CD8-positive, alpha-beta memory T cell (primary cell): ENCODE results near the gene CFAP410. TPM values are rescaled to one million over a fixed set of nuclear protein-coding genes. Genes with fewer than 3 reads are reported as not detected.
A peak's percentile ranks its signal among the peaks of the same experiment; 100 is the strongest.

Experiments used
- CTCF ChIA-PET: fragments of 350-600 bp; sonication (Branson Sonifier 250); formaldehyde crosslinking; loops from one replicate; lab custom pipeline; 2021; ENCODE audit warnings: antibody characterized with exemption; lab: Charles Lee
- POLR2A ChIA-PET: fragments of 350-600 bp; sonication (Branson Sonifier 250); formaldehyde crosslinking; loops from one replicate; lab custom pipeline; 2021; ENCODE audit warnings: antibody characterized with exemption; lab: Charles Lee
- DNase-seq, 5 donors: peaks; one replicate each; pipeline versions ENCODE4 v3.0.0 to v3.0.0-alpha.2; 2020 to 2022; ENCODE audit warnings: mixed read lengths in 1 of 5
- H3K27ac ChIP-seq: one replicate; pipeline ENCODE4 v1.7.0; 2013; ENCODE audit warnings: low read depth, mild to moderate bottlenecking, low read length, moderate library complexity
- H3K27me3 ChIP-seq: 2 replicates; pipeline ENCODE4 v1.7.0; 2013; ENCODE audit warnings: low read length, mild to moderate bottlenecking; ENCODE audit not compliant: insufficient read depth, poor library complexity, severe bottlenecking
- H3K36me3 ChIP-seq: 2 replicates; pipeline ENCODE4 v1.7.0; 2013; ENCODE audit warnings: mild to moderate bottlenecking, low read length, moderate library complexity; ENCODE audit not compliant: insufficient read depth
- H3K4me1 ChIP-seq: 2 replicates; pipeline ENCODE4 v1.7.0; 2013; ENCODE audit warnings: mild to moderate bottlenecking, low read length, moderate library complexity; ENCODE audit not compliant: insufficient read depth
- H3K4me3 ChIP-seq: 2 replicates; pipeline ENCODE4 v1.7.0; 2013; ENCODE audit warnings: mild to moderate bottlenecking, low read length
- H3K9me3 ChIP-seq: 2 replicates; pipeline ENCODE4 v1.7.0; 2013; ENCODE audit warnings: mild to moderate bottlenecking, low read length
- H3K27ac Mint-ChIP-seq, 8 donors: one replicate each; pipeline ENCODE4 v1.8.0; 2020 to 2021; ENCODE audit warnings: mixed read lengths in 8 of 8, mild to moderate bottlenecking in 6 of 8, inconsistent platforms in 3 of 8, moderate library complexity in 3 of 8
- H3K27me3 Mint-ChIP-seq, 2 donors: one replicate each; pipeline ENCODE4 v1.8.0; 2020 to 2021; ENCODE audit warnings: mixed read lengths in 2 of 2, mild to moderate bottlenecking in 1 of 2, moderate library complexity in 1 of 2
- H3K36me3 Mint-ChIP-seq, 3 donors: one replicate each; pipeline ENCODE4 v1.8.0; 2020 to 2021; ENCODE audit warnings: mixed read lengths in 3 of 3, inconsistent platforms in 1 of 3, mild to moderate bottlenecking in 1 of 3
- H3K4me1 Mint-ChIP-seq, 3 donors: one replicate each; pipeline ENCODE4 v1.8.0; 2020 to 2021; ENCODE audit warnings: mixed read lengths in 3 of 3, inconsistent platforms in 1 of 3, mild to moderate bottlenecking in 1 of 3
- H3K4me3 Mint-ChIP-seq, 7 donors: one replicate each; pipeline ENCODE4 v1.8.0; 2020 to 2021; ENCODE audit warnings: mixed read lengths in 7 of 7, mild to moderate bottlenecking in 6 of 7, moderate library complexity in 4 of 7, inconsistent platforms in 2 of 7
- H3K9me3 Mint-ChIP-seq, 5 donors: one replicate each; pipeline ENCODE4 v1.8.0; 2020 to 2022; ENCODE audit warnings: mixed read lengths in 5 of 5, mild to moderate bottlenecking in 3 of 5, moderate library complexity in 2 of 5, inconsistent platforms in 1 of 5
- polyA plus RNA-seq: library from polyadenylated mRNA; unstranded; fragments of 300-500 nt; fragmentation: Illumina TruSeq; gene quantifications from one replicate; pipeline ENCODE4 v1.2.3, GENCODE V29; 2021
- total RNA-seq, 2 experiments: library from RNA; stranded (reverse); gene quantifications; one replicate each; pipeline ENCODE4 v1.2.3, GENCODE V29; 2021

CFAP410 gene
- total and polyA plus RNA-seq, 3 experiments from 2014 or later, result 17.6 to 36.4 (median 19.2) TPM

- H3K4me1 Mint-ChIP-seq, result peaks cover 20 to 41% (median 22%) of the 10 kb centered on the region in 3 donors
- Histone ChIP-seq H3K4me3 (no peak overlapping the region), H3K4me1 (peaks cover 36% of the 10 kb centered on the region), H3K9me3 (no peaks in the 10 kb centered on the region), H3K27me3 (no peaks in the 10 kb centered on the region), H3K36me3 (no peaks in the 10 kb centered on the region), H3K27ac (no peak overlapping the region)
- peak in 2 of 5 donors; percentile 14 to 43 for DNase-seq
- H3K36me3 Mint-ChIP-seq, result peaks cover 0 to 3% (median 0%) of the 10 kb centered on the region in 3 donors
- no peaks in the 10 kb centered on the region for H3K9me3 Mint-ChIP-seq
- H3K27me3 Mint-ChIP-seq, result no peaks in the 10 kb centered on the region
- no peak overlapping the region for H3K4me3 Mint-ChIP-seq
- H3K27ac Mint-ChIP-seq, result peak overlapping the region in 3 of 8 donors; percentile 17 to 61 (median 53)
- CTCF ChIA-PET, result no interaction called here
- POLR2A ChIA-PET, result no interaction called here
Observed at GRCh38 chr21:44294391-44295162, 44.6 kb downstream of the CFAP410 start.

- H3K4me1 Mint-ChIP-seq, result peaks cover 14 to 35% (median 15%) of the 10 kb centered on the region in 3 donors
- H3K4me3 ChIP-seq, result no peak overlapping the region
- H3K4me1 ChIP-seq, result peaks cover 31% of the 10 kb centered on the region
- H3K27me3 ChIP-seq, result no peaks in the 10 kb centered on the region
- peak overlapping the region in 1 of 7 donors; percentile 65 for H3K4me3 Mint-ChIP-seq
- peak in 4 of 5 donors; percentile 27 to 66 (median 59) for DNase-seq
- H3K36me3 ChIP-seq, result no peaks in the 10 kb centered on the region
- CTCF ChIA-PET, result no interaction called here
- H3K27ac ChIP-seq, result no peak overlapping the region
- no peaks in the 10 kb centered on the region for H3K9me3 Mint-ChIP-seq
- H3K27ac Mint-ChIP-seq, result peak overlapping the region in 1 of 8 donors; percentile 33
- no peaks in the 10 kb centered on the region for H3K27me3 Mint-ChIP-seq
- no peaks in the 10 kb centered on the region for H3K36me3 Mint-ChIP-seq
- POLR2A ChIA-PET, result no interaction called here
- H3K9me3 ChIP-seq, result no peaks in the 10 kb centered on the region
Observed at GRCh38 chr21:44293551-44294231, 45.5 kb downstream of the CFAP410 start.

GRCh38 chr21:44292812-44293195 is 46.4 kb downstream of the CFAP410 start:
- no peaks in the 10 kb centered on the region for H3K36me3 ChIP-seq
- Mint-ChIP-seq H3K27ac (peak overlapping the region in 1 of 8 donors; percentile 52), H3K4me1 (peaks cover 6 to 26% (median 8%) of the 10 kb centered on the region in 3 donors), H3K4me3 (peak overlapping the region in 1 of 7 donors; percentile 54), H3K27me3 (peaks cover 5% of the 10 kb centered on the region in 2 donors), H3K36me3 (no peaks in the 10 kb centered on the region), H3K9me3 (no peaks in the 10 kb centered on the region)
- no peak overlapping the region for H3K4me3 ChIP-seq
- ChIA-PET POLR2A (no interaction called here), CTCF (no interaction called here)
- DNase-seq, result peak in 1 of 5 donors; percentile 47
- peaks cover 25% of the 10 kb centered on the region for H3K4me1 ChIP-seq
- H3K27ac ChIP-seq, result no peak overlapping the region
- H3K27me3 ChIP-seq, result no peaks in the 10 kb centered on the region
- no peaks in the 10 kb centered on the region for H3K9me3 ChIP-seq

GRCh38 chr21:44291936-44292811 is 47.0 kb downstream of the CFAP410 start:
- H3K36me3 Mint-ChIP-seq, result no peaks in the 10 kb centered on the region
- ChIA-PET CTCF (no interaction called here), POLR2A (interaction anchor here (0.6 kb wide), 1 partner anchor 20 kb away, joined by 3 read pairs; no protein-coding TSS in a partner anchor)
- DNase-seq, result peak in 1 of 5 donors; percentile 48
- no peaks in the 10 kb centered on the region for H3K9me3 Mint-ChIP-seq
- peaks cover 5 to 6% of the 10 kb centered on the region in 2 donors for H3K27me3 Mint-ChIP-seq
- Histone ChIP-seq H3K4me1 (peaks cover 19% of the 10 kb centered on the region), H3K4me3 (no peak overlapping the region), H3K27me3 (no peaks in the 10 kb centered on the region), H3K36me3 (no peaks in the 10 kb centered on the region), H3K9me3 (no peaks in the 10 kb centered on the region), H3K27ac (no peak overlapping the region)
- peaks cover 0 to 20% (median 5%) of the 10 kb centered on the region in 3 donors for H3K4me1 Mint-ChIP-seq
- peak overlapping the region in 2 of 7 donors; percentile 40 to 56 for H3K4me3 Mint-ChIP-seq
- peak overlapping the region in 3 of 8 donors; percentile 47 to 52 (median 50) for H3K27ac Mint-ChIP-seq

- ChIA-PET CTCF (no interaction called here), POLR2A (no interaction called here)
- Mint-ChIP-seq H3K4me1 (peaks cover 0 to 19% (median 5%) of the 10 kb centered on the region in 3 donors), H3K9me3 (no peaks in the 10 kb centered on the region), H3K36me3 (no peaks in the 10 kb centered on the region), H3K4me3 (peak overlapping the region in 1 of 7 donors; percentile 86), H3K27me3 (peaks cover 5 to 6% of the 10 kb centered on the region in 2 donors), H3K27ac (peak overlapping the region in 1 of 8 donors; percentile 47)
- Histone ChIP-seq H3K4me3 (no peak overlapping the region), H3K27ac (no peak overlapping the region), H3K9me3 (no peaks in the 10 kb centered on the region), H3K27me3 (no peaks in the 10 kb centered on the region), H3K36me3 (no peaks in the 10 kb centered on the region), H3K4me1 (peaks cover 19% of the 10 kb centered on the region)
- peak in 1 of 5 donors; percentile 32 for DNase-seq
Observed at GRCh38 chr21:44291078-44291935, 47.9 kb downstream of the CFAP410 start.

GRCh38 chr21:44290327-44291077 is 48.7 kb downstream of the CFAP410 start:
- Histone ChIP-seq H3K27ac (no peak overlapping the region), H3K9me3 (no peaks in the 10 kb centered on the region), H3K4me3 (no peak overlapping the region), H3K36me3 (no peaks in the 10 kb centered on the region), H3K4me1 (peaks cover 18% of the 10 kb centered on the region), H3K27me3 (no peaks in the 10 kb centered on the region)
- no peaks in the 10 kb centered on the region for H3K36me3 Mint-ChIP-seq
- H3K27ac Mint-ChIP-seq, result no peak overlapping the region
- ChIA-PET CTCF (no interaction called here), POLR2A (no interaction called here)
- H3K9me3 Mint-ChIP-seq, result no peaks in the 10 kb centered on the region
- peaks cover 5 to 6% of the 10 kb centered on the region in 2 donors for H3K27me3 Mint-ChIP-seq
- peaks cover 0 to 19% (median 3%) of the 10 kb centered on the region in 3 donors for H3K4me1 Mint-ChIP-seq
- peak in 1 of 5 donors; percentile 31 for DNase-seq
- peak overlapping the region in 1 of 7 donors; percentile 86 for H3K4me3 Mint-ChIP-seq
